SH-SY5Y (cell line): ENCODE measurements around the gene REP15.

ENCODE experiments used
- GATA2 ChIP-seq: IDR thresholded peaks from 2 replicates; pipeline ENCODE4 v1.6.1; 2011; ENCODE audit warnings: mild to moderate bottlenecking, low read depth, low read length
- GATA3 ChIP-seq: IDR thresholded peaks from 2 replicates; pipeline ENCODE4 v1.6.1; 2011; ENCODE audit warnings: low read depth, mild to moderate bottlenecking, low read length, moderate library complexity

DNA sequence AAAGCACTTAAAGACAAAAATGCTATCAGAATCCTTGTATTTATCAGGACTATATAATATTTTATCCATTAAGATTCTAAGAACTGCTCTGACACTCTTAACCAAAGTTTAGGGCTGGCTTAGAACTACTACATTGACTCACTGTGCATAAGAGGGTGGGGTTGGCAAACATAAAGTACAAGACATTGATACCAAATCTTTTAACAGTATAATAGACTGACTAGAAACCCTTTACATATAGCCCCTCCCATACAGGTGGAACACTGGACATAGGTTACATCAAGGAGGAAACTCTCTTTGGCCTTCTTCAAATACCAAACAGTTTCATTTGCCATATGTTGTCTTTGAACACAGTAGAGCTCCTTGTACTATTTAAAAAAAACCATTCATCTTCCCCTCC lies 15.6 kb upstream of the REP15 start:
- TF ChIP-seq GATA3 (no peak), GATA2 (no peak)
